GM18505 (cell line): Measurements from ENCODE around the gene CAPN10.
A peak's percentile ranks its signal among the peaks of the same experiment; 100 is the strongest.

Source experiments
- ATAC-seq: cut with Tn5 transposase; IDR thresholded peaks from one replicate; pipeline ENCODE4 v1.9.1; 2021; ENCODE audit not compliant: unreplicated experiment
- POLR2A ChIP-seq: IDR thresholded peaks from 4 replicates; pipeline ENCODE4 v1.6.1; 2011; ENCODE audit warnings: borderline replicate concordance; ENCODE audit not compliant: insufficient read depth, insufficient read length; ENCODE audit errors: extremely low read depth

CAPN10 gene

GRCh38 chr2:240585101-240585500 is 1.4 kb upstream of the CAPN10 start:
- TF ChIP-seq POLR2A = no peak
- peak; percentile 25 for ATAC-seq

GRCh38 chr2:240585681-240586197 is 795 bp upstream of the CAPN10 start:
- TF ChIP-seq POLR2A = no peak
- ATAC-seq = no peak

GRCh38 chr2:240586919-240587800 is 626 bp downstream of the CAPN10 start:
- peak; percentile 6 for ATAC-seq
- peak; percentile 40 for TF ChIP-seq POLR2A

GRCh38 chr2:240588006-240588655 is 1.6 kb downstream of the CAPN10 start:
- TF ChIP-seq POLR2A = no peak
- ATAC-seq = no peak

GRCh38 chr2:240588669-240589068 is 2.1 kb downstream of the CAPN10 start:
- TF ChIP-seq POLR2A = no peak
- no peak for ATAC-seq

GRCh38 chr2:240589375-240589774 is 2.8 kb downstream of the CAPN10 start:
- TF ChIP-seq POLR2A = no peak
- ATAC-seq = no peak

GRCh38 chr2:240589850-240590525 is 3.5 kb downstream of the CAPN10 start:
- ATAC-seq = no peak
- no peak for TF ChIP-seq POLR2A

- no peak for ATAC-seq
Observed at GRCh38 chr2:240590681-240591111, 4.2 kb downstream of the CAPN10 start.

GRCh38 chr2:240591226-240591625 is 4.7 kb downstream of the CAPN10 start:
- no peak for ATAC-seq
- TF ChIP-seq POLR2A = no peak

More at GRCh38 chr2:240590681-240591111, 4.2 kb downstream of the CAPN10 start:
- TF ChIP-seq POLR2A = no peak

- no peak for TF ChIP-seq POLR2A
- ATAC-seq = no peak
Observed at GRCh38 chr2:240591784-240592183, 5.2 kb downstream of the CAPN10 start.

- ATAC-seq = no peak
- no peak for TF ChIP-seq POLR2A
Observed at GRCh38 chr2:240593026-240593702, 6.6 kb downstream of the CAPN10 start.

GRCh38 chr2:240593703-240594451 is 7.3 kb downstream of the CAPN10 start:
- ATAC-seq = no peak
- no peak for TF ChIP-seq POLR2A
